H9 (cell line): ENCODE data around the gene GALNT7. TPM values are rescaled to one million over a fixed set of nuclear protein-coding genes. Genes with fewer than 3 reads are reported as not detected.

ENCODE experiments used
- DNase-seq: peaks from one replicate; pipeline ENCODE4 v3.0.0-alpha.2; 2017
- H2AFZ ChIP-seq: one replicate; pipeline ENCODE4 v1.6.1; 2013; ENCODE audit warnings: mild to moderate bottlenecking, low read length, control low read depth, moderate library complexity
- H2AK5ac ChIP-seq: 2 replicates; pipeline ENCODE4 v1.6.1; 2013; ENCODE audit warnings: low read length, control low read depth, mixed read lengths; ENCODE audit not compliant: insufficient read length
- H2BK120ac ChIP-seq: one replicate; pipeline ENCODE4 v1.6.1; 2013; ENCODE audit warnings: low read depth, mild to moderate bottlenecking, low read length, control low read depth, inconsistent platforms; ENCODE audit not compliant: poor library complexity, severe bottlenecking
- H2BK12ac ChIP-seq: 2 replicates; pipeline ENCODE4 v1.6.1; 2013; ENCODE audit warnings: low read length, control low read depth, mixed read lengths, low read depth; ENCODE audit not compliant: insufficient read length
- H2BK15ac ChIP-seq: 2 replicates; pipeline ENCODE4 v1.6.1; 2013; ENCODE audit warnings: low read depth, low read length, control low read depth
- H2BK20ac ChIP-seq: one replicate; pipeline ENCODE4 v1.6.1; 2013; ENCODE audit warnings: low read depth, mild to moderate bottlenecking, low read length, control low read depth, inconsistent platforms; ENCODE audit not compliant: poor library complexity, severe bottlenecking
- H2BK5ac ChIP-seq: 2 replicates; pipeline ENCODE4 v1.6.1; 2013; ENCODE audit warnings: low read length, control low read depth, mixed read lengths; ENCODE audit not compliant: insufficient read length
- H3K14ac ChIP-seq: 2 replicates; pipeline ENCODE4 v1.6.1; 2013; ENCODE audit warnings: low read length, control low read depth; ENCODE audit not compliant: insufficient read depth
- H3K18ac ChIP-seq: 2 replicates; pipeline ENCODE4 v1.6.1; 2013; ENCODE audit warnings: low read depth, mild to moderate bottlenecking, mixed read lengths, low read length, control low read depth; ENCODE audit not compliant: insufficient read length
- H3K23ac ChIP-seq: 2 replicates; pipeline ENCODE4 v1.6.1; 2013; ENCODE audit warnings: low read length, control low read depth, mixed read lengths, low read depth; ENCODE audit not compliant: insufficient read length
- H3K23me2 ChIP-seq: 2 replicates; pipeline ENCODE4 v1.6.1; 2013; ENCODE audit warnings: low read depth, mild to moderate bottlenecking, mixed read lengths, low read length, control low read depth; ENCODE audit not compliant: insufficient read length, poor library complexity, severe bottlenecking
- H3K27ac ChIP-seq: 2 replicates; pipeline ENCODE4 v1.5.1; 2013; ENCODE audit warnings: low read length, control low read depth, mixed read lengths, low read depth; ENCODE audit not compliant: insufficient read length
- H3K27me3 ChIP-seq: 2 replicates; pipeline ENCODE4 v1.6.1; 2013; ENCODE audit warnings: low read length, control low read depth, inconsistent platforms; ENCODE audit not compliant: insufficient read depth
- H3K4ac ChIP-seq: 2 replicates; pipeline ENCODE4 v1.6.1; 2013; ENCODE audit warnings: low read depth, mild to moderate bottlenecking, control low read depth, inconsistent platforms, low read length, moderate library complexity
- H3K4me1 ChIP-seq: 2 replicates; pipeline ENCODE4 v1.6.1; 2013; ENCODE audit warnings: low read length, control low read depth, inconsistent platforms; ENCODE audit not compliant: insufficient read depth
- H3K4me2 ChIP-seq: 2 replicates; pipeline ENCODE4 v1.6.1; 2013; ENCODE audit warnings: low read length, control low read depth, mixed read lengths; ENCODE audit not compliant: insufficient read length, insufficient read depth
- H3K56ac ChIP-seq: 2 replicates; pipeline ENCODE4 v1.6.1; 2013; ENCODE audit warnings: low read depth, mild to moderate bottlenecking, mixed read lengths, low read length, control low read depth; ENCODE audit not compliant: insufficient read length
- H3K79me1 ChIP-seq: 2 replicates; pipeline ENCODE4 v1.6.1; 2013; ENCODE audit warnings: low read depth, mild to moderate bottlenecking, moderate library complexity, low read length, control low read depth, inconsistent platforms; ENCODE audit not compliant: insufficient read depth, poor library complexity, severe bottlenecking
- H3K79me2 ChIP-seq: 2 replicates; pipeline ENCODE4 v1.6.1; 2013; ENCODE audit warnings: low read length, control low read depth, inconsistent platforms; ENCODE audit not compliant: insufficient read depth
- H3K9ac ChIP-seq: 2 replicates; pipeline ENCODE4 v1.6.1; 2013; ENCODE audit warnings: low read length, control low read depth, mixed read lengths; ENCODE audit not compliant: insufficient read length; ENCODE audit errors: extremely low read depth
- H3K9me3 ChIP-seq: one replicate; pipeline ENCODE4 v1.6.1; 2013; ENCODE audit warnings: low read depth, low read length, inconsistent platforms; ENCODE audit not compliant: control insufficient read depth
- H3T11ph ChIP-seq: one replicate; pipeline ENCODE4 v1.6.1; 2013; ENCODE audit warnings: mild to moderate bottlenecking, low read length, control low read depth, inconsistent platforms
- H4K20me1 ChIP-seq: one replicate; pipeline ENCODE4 v1.6.1; 2013; ENCODE audit not compliant: control insufficient read depth, insufficient read length, insufficient read depth
- H4K5ac ChIP-seq: 2 replicates; pipeline ENCODE4 v1.6.1; 2013; ENCODE audit warnings: low read depth, mild to moderate bottlenecking, mixed read lengths, low read length, control low read depth; ENCODE audit not compliant: insufficient read length
- H4K8ac ChIP-seq: replicated peaks from 2 replicates; pipeline ENCODE4 v1.6.1; 2013; ENCODE audit warnings: low read length, control low read depth, mixed read lengths, low read depth; ENCODE audit not compliant: insufficient read length
- H4K91ac ChIP-seq: 2 replicates; pipeline ENCODE4 v1.6.1; 2013; ENCODE audit warnings: low read depth, mild to moderate bottlenecking, moderate library complexity, mixed read lengths, low read length, control low read depth; ENCODE audit not compliant: insufficient read length
- H3K27ac Mint-ChIP-seq, 3 experiments: 2 replicates in 2 of 3; 3 replicates in 1 of 3; pipeline ENCODE4 v1.8.0; 2020 to 2021; ENCODE audit warnings: mixed read lengths in 3 of 3, mild to moderate bottlenecking in 1 of 3, moderate library complexity in 1 of 3
- H3K27me3 Mint-ChIP-seq: 2 replicates; pipeline ENCODE4 v1.8.0; 2021; ENCODE audit warnings: low read depth, mild to moderate bottlenecking, moderate library complexity, mixed read lengths
- H3K36me3 Mint-ChIP-seq, 3 experiments: 2 replicates in 2 of 3; 3 replicates in 1 of 3; pipeline ENCODE4 v1.8.0; 2020 to 2021; ENCODE audit warnings: low read depth in 3 of 3, mixed read lengths in 3 of 3; ENCODE audit not compliant: insufficient read depth in 1 of 3
- H3K4me1 Mint-ChIP-seq, 2 experiments: 2 replicates each; pipeline ENCODE4 v1.8.0; 2020; ENCODE audit warnings: mixed read lengths in 2 of 2
- H3K4me3 Mint-ChIP-seq, 2 experiments: 2 replicates in 1 of 2; 3 replicates in 1 of 2; pipeline ENCODE4 v1.8.0; 2020 to 2021; ENCODE audit warnings: mild to moderate bottlenecking in 2 of 2, mixed read lengths in 2 of 2, moderate library complexity in 1 of 2
- H3K9me3 Mint-ChIP-seq, 2 experiments: 2 replicates in 1 of 2; 3 replicates in 1 of 2; pipeline ENCODE4 v1.8.0; 2020; ENCODE audit warnings: mild to moderate bottlenecking in 2 of 2, mixed read lengths in 2 of 2, moderate library complexity in 1 of 2
- WGBS: extraction: QIAGEN DNeasy Blood & Tissue Kit; methylation state at CpG from one replicate; pipeline ENCODE4 v1.1.7; 2013; ENCODE audit warnings: missing lambda C conversion rate, low lambda C conversion rate, mixed read lengths; ENCODE audit not compliant: insufficient read length; ENCODE audit errors: extremely low coverage; 5-methylcytosine and 5-hydroxymethylcytosine counted together
- total RNA-seq: library from RNA; stranded (reverse); gene quantifications from 2 replicates; pipeline ENCODE4 v1.2.1, GENCODE V29; 2021
- TF ChIP-seq, protein P1 (sequence below): fragments of 200-600 bp; sonication (generic); conservative IDR thresholded peaks from 3 replicates; pipeline ENCODE4 v1.8.0; 2021; ENCODE audit warnings: antibody characterized with exemption, mild to moderate bottlenecking

Gene GALNT7
- total RNA-seq, 1 experiment from 2014 or later, result 57.3 TPM

DNA sequence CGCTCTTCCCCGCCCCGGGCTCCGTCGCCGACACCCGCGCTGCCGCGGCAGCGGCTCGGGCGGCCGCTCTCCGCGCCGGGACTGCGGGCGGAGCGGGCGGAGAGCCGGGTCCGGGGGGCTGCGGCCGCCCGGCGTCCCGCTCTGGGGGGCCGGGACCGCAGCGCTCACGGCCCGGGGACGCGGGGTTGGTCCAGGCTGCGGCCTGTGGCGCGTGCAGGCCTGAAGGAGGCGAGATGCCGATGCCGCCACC, 492 bp downstream of the GALNT7 start:
- TF ChIP-seq, protein P1, sequence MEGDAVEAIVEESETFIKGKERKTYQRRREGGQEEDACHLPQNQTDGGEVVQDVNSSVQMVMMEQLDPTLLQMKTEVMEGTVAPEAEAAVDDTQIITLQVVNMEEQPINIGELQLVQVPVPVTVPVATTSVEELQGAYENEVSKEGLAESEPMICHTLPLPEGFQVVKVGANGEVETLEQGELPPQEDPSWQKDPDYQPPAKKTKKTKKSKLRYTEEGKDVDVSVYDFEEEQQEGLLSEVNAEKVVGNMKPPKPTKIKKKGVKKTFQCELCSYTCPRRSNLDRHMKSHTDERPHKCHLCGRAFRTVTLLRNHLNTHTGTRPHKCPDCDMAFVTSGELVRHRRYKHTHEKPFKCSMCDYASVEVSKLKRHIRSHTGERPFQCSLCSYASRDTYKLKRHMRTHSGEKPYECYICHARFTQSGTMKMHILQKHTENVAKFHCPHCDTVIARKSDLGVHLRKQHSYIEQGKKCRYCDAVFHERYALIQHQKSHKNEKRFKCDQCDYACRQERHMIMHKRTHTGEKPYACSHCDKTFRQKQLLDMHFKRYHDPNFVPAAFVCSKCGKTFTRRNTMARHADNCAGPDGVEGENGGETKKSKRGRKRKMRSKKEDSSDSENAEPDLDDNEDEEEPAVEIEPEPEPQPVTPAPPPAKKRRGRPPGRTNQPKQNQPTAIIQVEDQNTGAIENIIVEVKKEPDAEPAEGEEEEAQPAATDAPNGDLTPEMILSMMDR, result no peak
- peak overlapping the region; percentile 43 for H3K9ac ChIP-seq

More for the DNA sequence above, 492 bp downstream of the GALNT7 start:
- Histone ChIP-seq H3K27ac (no peak overlapping the region), H2BK20ac (no peak overlapping the region), H2BK120ac (no peak overlapping the region), H4K91ac (no peak overlapping the region), H3K14ac (peak overlapping the region; percentile 77; the same call in 1 of the 2 replicates), H3K56ac (no peak overlapping the region), H2AK5ac (no peak overlapping the region), H3K79me2 (peaks cover 35% of the 10 kb centered on the region), H4K20me1 (no peaks in the 10 kb centered on the region), H2BK12ac (no peak overlapping the region), H3K4ac (no peak overlapping the region), H3T11ph (no peak overlapping the region), H3K4me1 (peaks cover 20% of the 10 kb centered on the region), H3K23me2 (peaks cover 12% of the 10 kb centered on the region), H2AFZ (no peak overlapping the region), H3K79me1 (peaks cover 4% of the 10 kb centered on the region), H4K8ac (no peak overlapping the region), H3K9me3 (no peaks in the 10 kb centered on the region), H2BK15ac (no peak overlapping the region), H4K5ac (no peak overlapping the region), H3K23ac (no peak overlapping the region), H3K18ac (no peak overlapping the region), H3K27me3 (no peaks in the 10 kb centered on the region), H3K4me2 (peak overlapping the region; percentile 89), H2BK5ac (no peak overlapping the region)
- Mint-ChIP-seq H3K9me3 (peaks cover 0 to 4% of the 10 kb centered on the region in 2 experiments; a peak in 3 of 5 replicates), H3K4me3 (peak overlapping the region in 1 of 2 experiments; percentile 94; a peak in 3 of 5 replicates), H3K27me3 (no peaks in the 10 kb centered on the region; the same call in none of the 2 replicates), H3K4me1 (peaks cover 45 to 48% of the 10 kb centered on the region in 2 experiments), H3K27ac (no peak overlapping the region), H3K36me3 (peaks cover 15 to 20% (median 18%) of the 10 kb centered on the region in 3 experiments)
- DNase-seq, result no peak
- no CpG with 5 or more reads among the region's 41 CpGs for WGBS
